K562 (cell line): ENCODE measurements around the gene IFTAP. TPM values are rescaled to one million over a fixed set of nuclear protein-coding genes. Genes with fewer than 3 reads are reported as not detected.
A peak's percentile ranks its signal among the peaks of the same experiment; 100 is the strongest.

Experiments used
- ATF7 ChIP-seq: fragments of 450-650 bp; IDR thresholded peaks from 2 replicates; pipeline ENCODE4 v1.7.1; 2014; ENCODE audit warnings: mild to moderate bottlenecking, moderate library complexity
- CC2D1A ChIP-seq: fragments of 450-650 bp; IDR thresholded peaks from 2 replicates; pipeline ENCODE4 v1.6.1; 2017; ENCODE audit warnings: mild to moderate bottlenecking
- CUX1 ChIP-seq: fragments of 200-800 bp; sonication (Bioruptor generic); IDR thresholded peaks from 2 replicates; pipeline ENCODE4 v1.6.1; 2016; ENCODE audit warnings: missing genetic modification characterization, missing compliant biosample characterization
- ELK3 ChIP-seq: fragments of 450-650 bp; formaldehyde crosslinking; IDR thresholded peaks from 2 replicates; pipeline ENCODE4 v1.4.0; 2020; ENCODE audit warnings: mild to moderate bottlenecking
- ETV1 ChIP-seq: fragments of 450-650 bp; conservative IDR thresholded peaks from 2 replicates; pipeline ENCODE4 v1.6.1; 2016; ENCODE audit warnings: missing genetic modification characterization, control low read depth, low read depth, missing compliant biosample characterization
- FOXA3 ChIP-seq, 2 experiments: fragments of 450-650 bp in 1 of 2; sonication (generic) in 1 of 2; formaldehyde crosslinking; IDR thresholded peaks in 1 of 2; conservative IDR thresholded peaks in 1 of 2; 2 replicates each; pipeline versions ENCODE4 v1.4.0 to v1.8.0; 2020 to 2022; ENCODE audit warnings: mild to moderate bottlenecking in 2 of 2, missing genetic modification reagents in 1 of 2
- KDM5B ChIP-seq: fragments of 200-600 bp; sonication (generic); IDR thresholded peaks from 2 replicates; pipeline ENCODE4 v1.6.1; 2012; ENCODE audit warnings: low read depth, mild to moderate bottlenecking, moderate library complexity, low read length, control low read depth, inconsistent platforms; ENCODE audit not compliant: insufficient replicate concordance
- NFE2 ChIP-seq: IDR thresholded peaks from 2 replicates; pipeline ENCODE4 v1.6.1; 2014; ENCODE audit warnings: antibody characterized with exemption, low read depth
- NFE2L1 ChIP-seq: fragments of 450-650 bp; IDR thresholded peaks from 2 replicates; pipeline ENCODE4 v1.6.1; 2016; ENCODE audit warnings: missing genetic modification characterization, low read depth, mild to moderate bottlenecking, missing compliant biosample characterization, moderate library complexity, borderline replicate concordance
- PKNOX1 ChIP-seq: fragments of 450-650 bp; IDR thresholded peaks from 2 replicates; pipeline ENCODE4 v1.6.1; 2016
- PTBP1 ChIP-seq: fragments of 200-400 bp; formaldehyde crosslinking; IDR thresholded peaks from 2 replicates; pipeline ENCODE4 v1.6.1; 2017; ENCODE audit warnings: low read depth, low read length
- SAP30 ChIP-seq: fragments of 200-600 bp; sonication (generic); IDR thresholded peaks from 2 replicates; pipeline ENCODE4 v1.6.1; 2012; ENCODE audit warnings: borderline replicate concordance, low read depth, mild to moderate bottlenecking, moderate library complexity, low read length, control low read depth, inconsistent platforms; ENCODE audit not compliant: insufficient read depth, poor library complexity, severe bottlenecking
- SUPT5H ChIP-seq: fragments of 450-650 bp; IDR thresholded peaks from 2 replicates; pipeline ENCODE4 v1.6.1; 2016
- VEZF1 ChIP-seq: fragments of 200-800 bp; sonication (Bioruptor generic); IDR thresholded peaks from 2 replicates; pipeline ENCODE4 v1.6.1; 2017; ENCODE audit warnings: missing genetic modification characterization, missing compliant biosample characterization
- ZBTB34 ChIP-seq: fragments of 250-450 bp; sonication (Bioruptor Pico); IDR thresholded peaks from 2 replicates; pipeline ENCODE4 v1.8.0; 2021; ENCODE audit warnings: mild to moderate bottlenecking, moderate library complexity
- ZNF395 ChIP-seq: fragments of 200-800 bp; sonication (Bioruptor generic); IDR thresholded peaks from 2 replicates; pipeline ENCODE4 v1.6.1; 2017; ENCODE audit warnings: missing genetic modification characterization, missing compliant biosample characterization
- polyA plus RNA-seq, 8 experiments: library from polyadenylated mRNA; depleted of rRNA in 4 of 8; stranded (reverse) in 5 of 8; unstranded in 3 of 8; fragments of >200 nt; fragmentation: Nextera tagmentation in 2 of 8; fragmentation: Illumina TruSeq in 1 of 8; extraction: Ambion mirVana in 2 of 8; extraction: Trizol in 1 of 8; gene quantifications; 2 replicates each; pipeline versions ENCODE4 v1.2.1 to v1.2.3, GENCODE V29; 2011 to 2014; ENCODE audit warnings: inconsistent platforms in 1 of 8, missing spikeins in 1 of 8
- total RNA-seq, 7 experiments: library from RNA; depleted of rRNA in 6 of 7; stranded (reverse); fragments of >200 nt in 6 of 7; fragmentation: Illumina TruSeq in 2 of 7; extraction: Trizol in 2 of 7; gene quantifications; 2 replicates each; pipeline versions ENCODE4 v1.2.1 to v1.2.3, GENCODE V29; 2011 to 2021; ENCODE audit warnings: low replicate concordance in 1 of 7

Gene IFTAP
- total and polyA plus RNA-seq, 9 of the 15 experiments (the other 6 are each of a cell fraction or from before 2014, with no cell fraction given): 9.2 to 30.0 (median 17.0) TPM

GRCh38 chr11:36601155-36601554 lies 6.9 kb downstream of the IFTAP start (continued):
- TF ChIP-seq CUX1 (no peak), CC2D1A (no peak), FOXA3 (CRISPR knock-in tag; conservative IDR thresholded peaks at IDR 0.05 in 1 of 2, IDR thresholded peaks at IDR 0.05 in 1 of 2) (no peak), SAP30 (no peak), ATF7 (no peak), ETV1 (tag) (peak; percentile 19; the same call in 1 of the 2 replicates), NFE2 (peak; percentile 74), KDM5B (no peak), PTBP1 (no peak), ZBTB34 (no peak), ZNF395 (0 out of 2 replicates have a peak, but pooled peaks have one; percentile 30), VEZF1 (CRISPR knock-in tag) (no peak), ELK3 (no peak), NFE2L1 (peak; percentile 12; the same call in 1 of the 2 replicates), SUPT5H (no peak), PKNOX1 (peak; percentile 15; the same call in 1 of the 2 replicates)
